ENCODE data around the gene SLC24A5. TPM values are rescaled to one million over a fixed set of nuclear protein-coding genes. Genes with fewer than 3 reads are reported as not detected.
A peak's percentile ranks its signal among the peaks of the same experiment; 100 is the strongest.

The SLC24A5 gene
- total RNA-seq, 1 donor from 2014 or later, result under 0.01 TPM

GRCh38 chr15:48109856-48110531 is 10.8 kb upstream of the SLC24A5 start:
- no peak for DNase-seq (ENCODE audit: low read depth in 2 of 2)

GRCh38 chr15:48112242-48112641 is 8.5 kb upstream of the SLC24A5 start:
- peak; percentile 58 to 61 for DNase-seq (ENCODE audit: low read depth in 2 of 2)

DNA sequence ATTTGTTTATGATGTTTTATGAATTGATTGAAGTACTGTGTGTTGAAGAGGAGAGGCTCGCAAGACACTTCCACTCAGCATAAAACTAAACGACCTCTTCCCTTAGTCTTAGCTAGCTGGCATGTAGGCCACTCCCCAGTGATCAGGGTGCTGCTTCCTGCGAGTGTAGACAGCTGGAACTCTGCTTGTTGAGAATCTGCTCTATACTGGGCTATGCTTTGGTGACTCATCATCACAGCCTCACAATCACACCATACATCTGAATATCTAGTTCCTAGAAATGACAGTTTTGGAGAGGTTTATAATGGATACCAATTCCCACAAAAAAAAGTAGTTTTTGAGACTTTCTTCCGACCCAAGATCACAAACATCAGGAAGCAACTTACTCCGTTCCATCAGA is 1.5 kb upstream of the SLC24A5 start:
- DNase-seq (ENCODE audit: low read depth in 2 of 2), result peak in 1 of 2 donors; percentile 12

DNA sequence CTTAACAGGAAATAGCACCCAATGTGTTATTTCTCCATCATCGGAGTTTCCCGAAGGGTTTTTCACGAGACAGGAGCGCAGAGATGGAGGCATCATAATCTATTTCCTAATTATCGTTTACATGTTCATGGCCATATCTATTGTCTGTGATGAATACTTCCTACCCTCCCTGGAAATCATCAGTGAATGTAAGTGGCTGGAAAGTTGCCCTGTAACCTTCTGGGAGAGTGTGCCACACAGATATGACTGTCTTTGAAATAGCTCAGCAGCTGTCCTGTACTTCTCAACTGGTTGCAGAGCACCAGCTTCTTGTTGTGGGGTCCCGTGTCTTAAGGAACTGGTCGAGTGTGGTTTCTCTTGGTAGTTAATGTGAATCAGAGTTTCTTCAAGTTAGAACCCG is 1.1 kb downstream of the SLC24A5 start:
- DNase-seq (ENCODE audit: low read depth in 2 of 2), result no peak

DNA sequence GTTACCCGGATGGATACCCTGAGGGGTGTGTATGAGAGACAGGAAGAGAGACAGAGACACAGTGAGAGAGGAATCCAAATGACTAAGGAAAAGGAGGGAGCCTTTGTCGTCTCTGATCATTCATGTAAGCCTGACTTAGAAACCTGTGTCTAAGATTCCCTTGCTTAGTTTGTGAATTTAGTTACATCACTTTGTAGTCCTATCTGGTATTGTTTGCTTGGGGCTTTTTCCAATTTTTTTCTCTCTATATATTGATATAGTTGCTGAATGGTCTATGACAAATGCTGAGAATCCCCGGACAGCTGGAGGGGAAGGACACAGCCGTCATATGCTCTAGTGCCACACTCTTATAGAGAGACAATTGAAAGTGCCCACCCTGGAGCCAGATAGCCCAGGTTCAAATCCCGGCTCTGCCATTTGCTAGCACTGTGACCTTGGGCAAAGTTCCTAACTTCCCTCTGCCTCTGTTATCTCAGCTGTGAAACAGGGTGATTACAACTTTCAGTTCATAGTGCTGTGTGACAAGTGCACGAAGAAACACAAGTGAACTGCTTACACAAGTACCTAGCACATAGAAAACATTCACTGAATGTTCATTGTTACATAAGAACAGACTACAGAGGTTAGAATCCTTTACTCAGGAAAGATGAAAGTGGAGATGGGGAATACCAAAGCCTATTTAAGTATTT is 6.0 kb downstream of the SLC24A5 start:
- no peak for DNase-seq (ENCODE audit: low read depth in 2 of 2)

GRCh38 chr15:48131324-48131723 is 10.5 kb downstream of the SLC24A5 start:
- DNase-seq (ENCODE audit: low read depth in 2 of 2), result no peak

- no peak for DNase-seq (ENCODE audit: low read depth in 2 of 2)
Observed at GRCh38 chr15:48132874-48133273, 12.1 kb downstream of the SLC24A5 start.

DNA sequence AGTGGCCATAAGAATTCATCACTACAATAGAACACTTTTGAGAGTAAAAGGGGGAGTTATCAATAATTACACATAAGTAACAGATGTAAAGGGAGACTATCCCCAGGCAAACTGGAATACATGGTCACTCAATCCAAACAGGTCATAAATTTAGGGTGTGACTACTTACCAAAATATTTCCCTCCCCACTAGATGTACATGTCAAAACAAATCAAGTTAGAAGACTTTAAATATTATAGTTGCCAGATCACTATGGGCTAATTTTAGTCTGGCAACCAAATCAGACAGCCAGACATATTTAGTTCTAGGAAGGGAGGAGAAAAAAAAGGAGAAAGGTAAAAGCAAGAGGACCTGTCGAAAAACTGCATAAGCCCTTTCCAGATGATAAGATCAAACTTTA is 23.1 kb downstream of the SLC24A5 start:
- peak in 1 of 2 donors; percentile 4 for DNase-seq (ENCODE audit: low read depth in 2 of 2)

GRCh38 chr15:48144889-48145288 is 24.1 kb downstream of the SLC24A5 start:
- DNase-seq (ENCODE audit: low read depth in 2 of 2), result peak in 1 of 2 donors; percentile 25

DNA sequence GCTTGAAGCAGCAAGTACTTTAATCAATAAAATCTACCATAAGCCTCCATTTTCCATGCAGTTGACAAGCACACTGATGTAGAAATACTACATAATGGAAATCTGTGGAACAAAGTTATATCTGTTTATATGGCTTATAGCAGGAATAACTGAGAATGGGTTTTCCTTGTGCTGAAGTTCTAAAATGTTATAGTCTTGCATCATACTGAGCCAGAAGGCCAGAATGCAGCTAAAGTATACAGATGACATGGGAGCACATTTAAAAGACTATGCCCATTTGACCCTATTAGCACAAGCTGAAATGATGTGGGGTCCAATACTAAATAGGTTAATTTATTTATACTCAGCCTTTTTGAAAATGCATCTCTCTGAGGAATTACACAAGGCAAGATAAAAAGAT is 25.1 kb downstream of the SLC24A5 start:
- no peak for DNase-seq (ENCODE audit: low read depth in 2 of 2)

- DNase-seq (ENCODE audit: low read depth in 2 of 2), result no peak
Observed at GRCh38 chr15:48147358-48147757, 26.6 kb downstream of the SLC24A5 start.

DNA sequence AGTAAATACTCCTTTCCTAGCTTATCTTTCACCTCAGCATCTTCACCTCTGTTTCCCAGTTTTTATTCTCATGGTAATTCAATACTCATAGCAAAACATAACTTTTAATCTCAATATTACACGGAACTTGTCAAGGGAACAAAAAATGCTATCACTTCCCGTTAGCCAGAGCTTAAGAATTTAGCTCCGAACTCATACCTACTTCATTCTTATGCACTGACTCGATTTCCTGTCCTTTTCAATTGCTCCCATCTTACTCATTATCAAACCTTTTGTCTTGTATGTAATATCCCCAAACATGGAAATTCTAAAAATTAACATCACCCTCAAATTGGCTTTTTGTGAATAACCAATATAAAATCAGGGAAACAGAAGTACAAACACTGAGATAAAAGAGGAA is 29.1 kb downstream of the SLC24A5 start:
- peak in 1 of 2 donors; percentile 93 for DNase-seq (ENCODE audit: low read depth in 2 of 2)

GRCh38 chr15:48153526-48153925 is 32.7 kb downstream of the SLC24A5 start:
- DNase-seq (ENCODE audit: low read depth in 2 of 2), result no peak

DNA sequence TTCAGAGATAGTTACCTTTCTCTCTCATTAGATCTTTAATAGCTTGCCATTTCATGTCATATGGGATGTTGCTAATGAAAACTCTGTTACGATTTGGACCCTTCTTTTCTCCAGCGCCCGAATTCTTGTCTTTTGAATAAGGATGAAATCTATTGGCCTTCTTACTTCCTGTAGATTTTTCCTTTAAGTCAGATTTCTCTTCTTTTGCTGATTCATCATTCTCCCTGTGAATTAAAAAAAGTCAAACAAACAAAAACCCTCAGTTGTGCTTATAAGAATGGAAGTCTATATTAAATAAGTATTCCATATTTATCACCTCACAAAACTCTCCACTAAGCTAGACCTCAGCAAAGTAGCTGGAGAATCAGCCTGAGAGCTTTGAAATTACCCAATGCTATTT is 47.8 kb downstream of the SLC24A5 start:
- no peak for DNase-seq (ENCODE audit: low read depth in 2 of 2)

- no peak for DNase-seq (ENCODE audit: low read depth in 2 of 2)
Observed at GRCh38 chr15:48170981-48171380, 50.2 kb downstream of the SLC24A5 start.

GRCh38 chr15:48175126-48175525 is 54.3 kb downstream of the SLC24A5 start:
- DNase-seq (ENCODE audit: low read depth in 2 of 2), result no peak

DNA sequence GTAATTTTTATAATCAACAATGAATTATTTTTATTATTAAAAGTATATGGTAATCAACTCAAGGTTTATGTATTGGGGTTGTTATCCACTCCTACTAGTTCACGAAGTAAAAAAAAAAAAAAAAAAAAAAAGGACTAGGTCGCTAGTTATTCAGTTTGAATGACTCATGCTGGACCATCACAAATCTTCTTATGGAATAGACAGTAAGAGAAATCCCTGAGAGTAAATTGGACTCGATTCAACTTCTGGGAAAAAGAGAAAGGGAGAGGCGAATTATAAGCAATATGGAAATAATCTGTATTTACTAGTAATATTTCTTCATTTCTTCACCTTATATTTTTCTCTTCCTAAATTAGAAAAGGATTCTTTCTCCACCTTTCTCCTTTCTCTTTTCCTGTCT is 55.3 kb downstream of the SLC24A5 start:
- peak in 1 of 2 donors; percentile 44 for DNase-seq (ENCODE audit: low read depth in 2 of 2)

- DNase-seq (ENCODE audit: low read depth in 2 of 2), result no peak
Observed at GRCh38 chr15:48176957-48177356, 56.2 kb downstream of the SLC24A5 start.

DNA sequence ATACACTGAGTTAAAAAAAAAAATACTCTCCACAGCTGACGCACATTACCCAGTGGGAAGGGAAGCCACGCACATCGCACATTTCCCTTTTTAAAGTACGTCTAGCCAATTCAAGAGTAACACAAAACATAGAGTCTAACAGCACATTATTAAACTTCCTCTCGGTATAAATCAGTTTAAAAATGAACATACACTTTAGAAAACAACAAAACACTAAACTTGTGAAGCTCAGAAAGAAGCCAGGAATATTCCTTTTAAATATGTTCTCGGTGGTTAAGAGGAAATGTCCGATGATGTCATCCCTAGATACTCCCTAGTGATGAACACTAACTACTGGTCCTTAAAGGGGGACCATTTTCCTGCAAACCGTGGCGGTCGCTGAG is 56.6 kb downstream of the SLC24A5 start:
- DNase-seq (ENCODE audit: low read depth in 2 of 2), result peak; percentile 81 to 82

GRCh38 chr15:48177766-48178647 is 57.2 kb downstream of the SLC24A5 start, which contains the start of gene MYEF2:
Gene MYEF2 (minus strand): TSS chr15:48178295. CDS start chr15:48178237, 58 bp downstream.
- peak; percentile 79 to 89 for DNase-seq (ENCODE audit: low read depth in 2 of 2)

DNA sequence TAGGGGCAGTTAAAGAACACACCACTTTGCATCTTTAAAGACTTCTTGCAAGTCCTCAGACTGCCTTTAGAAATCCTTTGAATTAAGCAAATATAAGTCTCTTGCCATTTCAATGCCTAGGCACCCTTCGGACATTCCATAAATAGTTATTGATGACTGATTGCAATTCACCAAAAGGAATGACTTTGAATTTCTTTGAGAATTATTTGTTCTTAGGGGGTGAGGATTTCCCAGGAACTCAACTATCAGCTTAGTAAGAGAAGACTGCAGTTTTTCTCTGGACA is 57.8 kb downstream of the SLC24A5 start:
- no peak for DNase-seq (ENCODE audit: low read depth in 2 of 2)

DNA sequence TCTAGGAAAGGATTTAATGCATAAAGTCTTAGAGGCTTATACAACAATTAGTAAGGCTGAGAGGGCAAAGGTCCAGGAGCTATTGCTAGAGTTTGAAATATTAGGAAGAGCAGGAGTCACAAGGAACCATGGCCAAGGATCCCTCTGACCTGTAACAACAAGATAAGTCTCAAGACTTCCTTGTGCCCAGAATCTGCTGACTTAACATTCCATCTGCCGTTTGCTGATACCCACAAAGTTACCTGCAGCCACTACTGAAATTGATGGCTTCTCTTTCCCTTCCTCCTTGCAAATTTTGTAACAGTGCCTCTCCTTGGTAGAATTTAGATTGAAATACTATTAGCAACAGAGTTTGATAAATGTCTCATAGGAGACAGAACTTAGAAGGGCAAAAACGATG is 62.0 kb downstream of the SLC24A5 start:
- no peak for DNase-seq (ENCODE audit: low read depth in 2 of 2)

All from lung microvascular endothelial cell (primary cell).